ENCODE measurements around the gene DNASE1L2. TPM values are rescaled to one million over a fixed set of nuclear protein-coding genes. Genes with fewer than 3 reads are reported as not detected.

DNASE1L2 gene
- total and polyA plus RNA-seq, 2 of the 4 experiments (the other 2 are of a cell fraction) = 0.18 to 0.75 TPM

GRCh38 chr16:2280981-2281542, 44.8 kb downstream of the DNASE1L2 start:
- no peak overlapping the region for H3K9ac ChIP-seq (ENCODE audit: low read depth, low read length)
- H3K18ac ChIP-seq (ENCODE audit: low read depth, low read length) = no peak overlapping the region
- H2AFZ ChIP-seq (replicated peaks; ENCODE audit: low read length, poor library complexity) = no peak overlapping the region
- ATAC-seq (ENCODE audit: low read depth) = no peak
- H2BK120ac ChIP-seq (ENCODE audit: low read depth, low read length) = no peak overlapping the region
- no TSS peak for BruUV-seq (replicated peaks)
- 76% methylated on average over 14 of the region's 24 CpGs; no CpG with 5 or more reads in 1 of the 2 experiments for WGBS, 2 experiments (ENCODE audit: extremely low coverage in 2 of 2, insufficient read length in 1 of 2)
- no peak for TF ChIP-seq RAD21 (IDR thresholded peaks at IDR 0.05; ENCODE audit: low read length)
- TF ChIP-seq CHD1 (IDR thresholded peaks at IDR 0.05; ENCODE audit: low read depth, low read length) = no peak
- TF ChIP-seq RFX5 (IDR thresholded peaks at IDR 0.05; ENCODE audit: low read depth, low read length) = no peak
- no peak for TF ChIP-seq USF2 (IDR thresholded peaks at IDR 0.05; ENCODE audit: low read depth, low read length)
- TF ChIP-seq MAZ (IDR thresholded peaks at IDR 0.05; ENCODE audit: borderline replicate concordance, low read depth, low read length) = no peak
- TF ChIP-seq ELK1 (IDR thresholded peaks at IDR 0.05; ENCODE audit: borderline replicate concordance, low read depth, low read length) = no peak
- no peak for TF ChIP-seq RCOR1 (IDR thresholded peaks at IDR 0.05; ENCODE audit: insufficient replicate concordance, low read length)
- TF ChIP-seq SMC3 (IDR thresholded peaks at IDR 0.05; ENCODE audit: low read depth, low read length) = no peak
- TF ChIP-seq FOS (IDR thresholded peaks at IDR 0.05; ENCODE audit: low read depth, low read length) = no peak
- TF ChIP-seq BHLHE40 (IDR thresholded peaks at IDR 0.05; ENCODE audit: low read depth, low read length) = no peak
- TF ChIP-seq CEBPB (IDR thresholded peaks at IDR 0.05; ENCODE audit: low read depth, low read length) = no peak
- TF ChIP-seq NFE2L2 (IDR thresholded peaks at IDR 0.05; ENCODE audit: low read depth, low read length) = no peak
- no peak for TF ChIP-seq CTCF (conservative IDR thresholded peaks at IDR 0.05; ENCODE audit: low read depth, low read length)
- no peak for TF ChIP-seq MXI1 (IDR thresholded peaks at IDR 0.05; ENCODE audit: borderline replicate concordance, low read depth, low read length)
- no peak for TF ChIP-seq POLR2A (IDR thresholded peaks at IDR 0.05; ENCODE audit: low read depth, low read length)
- TF ChIP-seq MAFK (IDR thresholded peaks at IDR 0.05; ENCODE audit: low read depth, low read length) = no peak
- H3K9me3 ChIP-seq (ENCODE audit: control insufficient read depth, insufficient read depth, low read length) = no peaks in the 10 kb centered on the region
- H3K4me2 ChIP-seq (ENCODE audit: low read depth, low read length) = no peak overlapping the region
- no peak overlapping the region for H2BK5ac ChIP-seq (ENCODE audit: low read depth, low read length, poor library complexity, severe bottlenecking)
- dilution Hi-C loops (cut with HindIII; ENCODE audit: low sequenced_read_pairs, unreplicated experiment) = no loop called here
- H3K14ac ChIP-seq (replicated peaks; ENCODE audit: low read depth, low read length) = no peak overlapping the region
- no peak overlapping the region for H4K5ac ChIP-seq (ENCODE audit: low read depth, low read length)
- no peak overlapping the region for H2AK9ac ChIP-seq (replicated peaks; ENCODE audit: low read depth, low read length, poor library complexity)
- H3K27me3 ChIP-seq (ENCODE audit: control insufficient read depth, insufficient read depth, low read length) = peaks cover 37% of the 10 kb centered on the region
- H4K8ac ChIP-seq (ENCODE audit: low read depth in 2 of 2, low read length in 2 of 2) = no peak overlapping the region
- POLR2A ChIA-PET (ENCODE audit: unreplicated experiment) = no interaction called here
- H3K4me1 ChIP-seq (ENCODE audit: control insufficient read depth, insufficient read depth, low read length) = no peaks in the 10 kb centered on the region
- no peak overlapping the region for H2BK20ac ChIP-seq (ENCODE audit: low read depth, low read length)
- no peaks in the 10 kb centered on the region for H3K79me1 ChIP-seq (ENCODE audit: low read depth in 1 of 2, low read length in 2 of 2)
- H3K23ac ChIP-seq (ENCODE audit: low read depth, low read length) = no peak overlapping the region
- no peaks in the 10 kb centered on the region for H3K36me3 ChIP-seq (ENCODE audit: control insufficient read depth, insufficient read depth, low read length)
- no peaks in the 10 kb centered on the region for H3K9me1 ChIP-seq (ENCODE audit: insufficient read depth, low read length)
- H2BK15ac ChIP-seq (ENCODE audit: low read depth, low read length) = no peak overlapping the region
- H4K20me1 ChIP-seq (ENCODE audit: insufficient read depth, low read length) = no peaks in the 10 kb centered on the region
- H3K4me3 ChIP-seq (ENCODE audit: insufficient read depth, low read depth, low read length) = no peak overlapping the region
- no peak overlapping the region for H3K27ac ChIP-seq (ENCODE audit: insufficient read depth, low read length)
- intact Hi-C loops (cut with micrococcal nuclease) = no loop called here
- in situ Hi-C loops (cut with MboI; ENCODE audit: low sequenced_read_pairs) = no loop called here
- CTCF ChIA-PET = no interaction called here
- no peak overlapping the region for H3K4ac ChIP-seq (ENCODE audit: low read depth, low read length)
- no peak overlapping the region for H2AK5ac ChIP-seq (ENCODE audit: low read depth, low read length)
- no peak for DNase-seq
- H3K56ac ChIP-seq (ENCODE audit: extremely low read depth, insufficient read depth, low read length) = no peak overlapping the region
- no peak overlapping the region for H4K91ac ChIP-seq (ENCODE audit: insufficient read depth, low read depth, low read length)

Measured in IMR-90 (cell line).